Smooth muscle cell (in vitro differentiated cells): ENCODE measurements around the gene FNDC3B. TPM values are rescaled to one million over a fixed set of nuclear protein-coding genes. Genes with fewer than 3 reads are reported as not detected.
A peak's percentile ranks its signal among the peaks of the same experiment; 100 is the strongest.

Source experiments
- DNase-seq: peaks from one replicate; lab custom pipeline; 2025; ENCODE audit not compliant: unreplicated experiment; lab: John Stamatoyannopoulos, UW
- H2AFZ ChIP-seq: fragments of 200-600 bp; sonication (generic); 2 replicates; pipeline ENCODE4 v1.6.0; 2016; ENCODE audit warnings: antibody characterized with exemption, low read depth, mild to moderate bottlenecking
- H3F3A ChIP-seq: fragments of 200-600 bp; sonication (generic); 2 replicates; pipeline ENCODE4 v1.6.0; 2017; ENCODE audit warnings: antibody characterized with exemption, low read depth
- H3K27ac ChIP-seq: fragments of 200-600 bp; sonication (generic); 2 replicates; pipeline ENCODE4 v1.5.1; 2016; ENCODE audit warnings: low read depth, mild to moderate bottlenecking
- H3K27me3 ChIP-seq: fragments of 200-600 bp; sonication (generic); 2 replicates; pipeline ENCODE4 v1.6.1; 2016; ENCODE audit warnings: low read depth, mild to moderate bottlenecking
- H3K36me3 ChIP-seq: fragments of 200-600 bp; sonication (generic); 2 replicates; pipeline ENCODE4 v1.5.1; 2016; ENCODE audit warnings: low read depth
- H3K4me1 ChIP-seq: fragments of 200-600 bp; sonication (generic); 2 replicates; pipeline ENCODE4 v1.5.1; 2016; ENCODE audit warnings: low read depth
- H3K4me2 ChIP-seq: fragments of 200-600 bp; sonication (generic); 2 replicates; pipeline ENCODE4 v1.6.0; 2016; ENCODE audit warnings: mild to moderate bottlenecking
- H3K4me3 ChIP-seq: fragments of 200-600 bp; sonication (generic); 2 replicates; pipeline ENCODE4 v1.5.1; 2016; ENCODE audit warnings: mild to moderate bottlenecking
- H3K79me2 ChIP-seq: fragments of 200-600 bp; sonication (generic); 2 replicates; pipeline ENCODE4 v1.6.0; 2016; ENCODE audit warnings: low read depth, mild to moderate bottlenecking
- H3K9ac ChIP-seq: fragments of 200-600 bp; sonication (generic); 2 replicates; pipeline ENCODE4 v1.6.0; 2016; ENCODE audit warnings: low read depth
- H3K9me3 ChIP-seq: fragments of 200-600 bp; sonication (generic); replicated peaks from 2 replicates; pipeline ENCODE4 v1.5.1; 2016; ENCODE audit warnings: low read depth
- H4K20me1 ChIP-seq: fragments of 200-600 bp; sonication (generic); 2 replicates; pipeline ENCODE4 v1.6.0; 2016; ENCODE audit warnings: low read depth
- CTCF ChIP-seq: fragments of 200-600 bp; sonication (generic); IDR thresholded peaks from 2 replicates; pipeline ENCODE4 v1.5.1; 2017; ENCODE audit warnings: borderline replicate concordance, mild to moderate bottlenecking, antibody characterized with exemption; ENCODE audit not compliant: insufficient read depth, poor library complexity, severe bottlenecking
- WGBS: methylation state at CpG from one replicate; pipeline ENCODE4 v1.1.7; 2016; ENCODE audit warnings: low lambda C conversion rate; 5-methylcytosine and 5-hydroxymethylcytosine counted together
- polyA plus RNA-seq: library from polyadenylated mRNA; unstranded; fragments of >200 nt; fragmentation: Nextera tagmentation; extraction: Ambion mirVana; gene quantifications from 2 replicates; pipeline ENCODE4 v1.2.1, GENCODE V29; 2016
- total RNA-seq: library from RNA; depleted of rRNA; stranded (reverse); fragments of >200 nt; gene quantifications from 2 replicates; pipeline ENCODE4 v1.2.3, GENCODE V29; 2014

Gene FNDC3B
- total and polyA plus RNA-seq, 2 experiments from 2014 or later, result 149 to 294 TPM

DNA sequence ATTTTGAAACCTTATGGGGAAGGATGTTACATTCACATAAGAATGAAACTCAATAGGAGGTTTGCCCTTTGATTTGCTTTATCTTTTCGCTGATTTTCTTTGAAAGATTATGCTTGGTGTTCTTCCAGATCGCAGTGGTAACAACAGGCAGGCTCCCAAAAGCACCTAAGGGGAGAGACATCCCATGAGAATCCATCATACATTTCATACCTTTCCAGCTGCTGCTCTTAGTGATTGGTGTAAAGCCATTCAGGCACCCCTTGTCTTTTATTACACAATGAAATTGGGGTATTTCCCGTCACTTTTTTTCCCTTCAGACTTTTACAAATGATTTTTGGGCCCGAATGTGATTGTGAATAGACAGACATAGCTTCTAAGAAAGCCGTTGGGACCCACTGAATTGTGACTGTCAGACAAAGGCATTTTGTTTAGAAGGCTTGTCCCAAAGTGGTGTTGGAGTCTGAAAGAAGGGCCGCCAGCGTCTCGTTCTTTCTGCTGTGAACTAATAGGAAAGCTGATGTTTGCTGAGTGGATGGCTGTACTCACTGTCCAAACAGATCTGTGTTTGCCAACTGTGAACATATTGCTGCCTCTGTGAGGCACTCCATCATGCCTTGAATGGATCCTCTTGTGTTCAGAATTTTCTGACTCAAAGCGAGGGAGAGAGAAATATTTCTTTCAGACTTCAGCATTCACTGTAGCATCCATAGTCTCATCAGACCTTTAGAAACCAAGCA, 164.3 kb downstream of the FNDC3B start:
- no peak for DNase-seq
- Histone ChIP-seq H3K9ac (peak overlapping the region; percentile 94), H3K79me2 (peaks cover 89% of the 10 kb centered on the region), H3K27me3 (no peaks in the 10 kb centered on the region), H4K20me1 (peaks cover 35% of the 10 kb centered on the region), H3F3A (peaks cover 50% of the 10 kb centered on the region), H3K4me1 (peaks cover 41% of the 10 kb centered on the region), H3K27ac (peak overlapping the region; percentile 98), H3K9me3 (no peaks in the 10 kb centered on the region), H2AFZ (no peak overlapping the region), H3K36me3 (no peaks in the 10 kb centered on the region), H3K4me3 (peak overlapping the region; percentile 18), H3K4me2 (peak overlapping the region; percentile 79)
- 65% methylated on average over 9 of the region's 9 CpGs for WGBS
- TF ChIP-seq CTCF, result no peak

DNA sequence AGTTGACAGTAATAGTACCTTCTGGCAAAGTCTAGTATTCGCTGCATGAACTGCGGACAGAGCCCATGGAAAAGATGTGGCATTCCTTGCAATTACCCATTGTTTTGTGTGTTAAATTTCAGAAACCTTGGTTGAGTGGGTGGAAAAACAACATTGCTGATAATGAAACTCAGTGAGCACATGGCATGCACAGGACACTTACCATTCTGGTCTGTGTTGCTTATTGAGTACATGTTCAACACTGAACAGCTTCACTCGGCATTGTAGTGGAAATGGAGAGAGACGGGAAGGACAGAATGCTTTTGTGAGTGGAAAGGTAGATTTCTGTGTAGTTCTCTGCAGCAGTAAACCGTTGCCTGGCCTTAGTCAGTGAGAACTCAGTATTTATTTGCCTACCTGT, 165.3 kb downstream of the FNDC3B start:
- Histone ChIP-seq H3K79me2 (peaks cover 90% of the 10 kb centered on the region), H3K4me2 (peak overlapping the region; percentile 79), H4K20me1 (peaks cover 45% of the 10 kb centered on the region), H3K36me3 (no peaks in the 10 kb centered on the region), H3K27me3 (no peaks in the 10 kb centered on the region), H3K9me3 (no peaks in the 10 kb centered on the region), H3K9ac (peak overlapping the region; percentile 94), H3K4me3 (no peak overlapping the region), H3F3A (peaks cover 44% of the 10 kb centered on the region), H2AFZ (no peak overlapping the region), H3K27ac (peak overlapping the region; percentile 98), H3K4me1 (peaks cover 49% of the 10 kb centered on the region)
- no peak for DNase-seq
- 64% methylated on average over 5 of the region's 5 CpGs for WGBS
- TF ChIP-seq CTCF, result no peak

GRCh38 chr3:172208586-172209332, 169.4 kb downstream of the FNDC3B start:
- TF ChIP-seq CTCF, result no peak
- Histone ChIP-seq H3K9ac (peak overlapping the region; percentile 62), H3K27me3 (no peaks in the 10 kb centered on the region), H3K27ac (peak overlapping the region; percentile 96), H3K4me3 (no peak overlapping the region), H4K20me1 (peaks cover 82% of the 10 kb centered on the region), H2AFZ (no peak overlapping the region), H3K79me2 (peaks cover 94% of the 10 kb centered on the region), H3K4me2 (peak overlapping the region; percentile 43), H3K9me3 (no peaks in the 10 kb centered on the region), H3F3A (peaks cover 33% of the 10 kb centered on the region), H3K4me1 (peaks cover 36% of the 10 kb centered on the region), H3K36me3 (no peaks in the 10 kb centered on the region)
- 71% methylated on average over 20 of the region's 20 CpGs for whole genome bisulfite sequencing
- DNase-seq, result no peak
